Measurements from ENCODE around the gene ECEL1. TPM values are rescaled to one million over a fixed set of nuclear protein-coding genes. Genes with fewer than 3 reads are reported as not detected.
A peak's percentile ranks its signal among the peaks of the same experiment; 100 is the strongest.

The ECEL1 gene
- total RNA-seq, 2 donors from 2014 or later: 1.6 to 4.6 TPM

DNA sequence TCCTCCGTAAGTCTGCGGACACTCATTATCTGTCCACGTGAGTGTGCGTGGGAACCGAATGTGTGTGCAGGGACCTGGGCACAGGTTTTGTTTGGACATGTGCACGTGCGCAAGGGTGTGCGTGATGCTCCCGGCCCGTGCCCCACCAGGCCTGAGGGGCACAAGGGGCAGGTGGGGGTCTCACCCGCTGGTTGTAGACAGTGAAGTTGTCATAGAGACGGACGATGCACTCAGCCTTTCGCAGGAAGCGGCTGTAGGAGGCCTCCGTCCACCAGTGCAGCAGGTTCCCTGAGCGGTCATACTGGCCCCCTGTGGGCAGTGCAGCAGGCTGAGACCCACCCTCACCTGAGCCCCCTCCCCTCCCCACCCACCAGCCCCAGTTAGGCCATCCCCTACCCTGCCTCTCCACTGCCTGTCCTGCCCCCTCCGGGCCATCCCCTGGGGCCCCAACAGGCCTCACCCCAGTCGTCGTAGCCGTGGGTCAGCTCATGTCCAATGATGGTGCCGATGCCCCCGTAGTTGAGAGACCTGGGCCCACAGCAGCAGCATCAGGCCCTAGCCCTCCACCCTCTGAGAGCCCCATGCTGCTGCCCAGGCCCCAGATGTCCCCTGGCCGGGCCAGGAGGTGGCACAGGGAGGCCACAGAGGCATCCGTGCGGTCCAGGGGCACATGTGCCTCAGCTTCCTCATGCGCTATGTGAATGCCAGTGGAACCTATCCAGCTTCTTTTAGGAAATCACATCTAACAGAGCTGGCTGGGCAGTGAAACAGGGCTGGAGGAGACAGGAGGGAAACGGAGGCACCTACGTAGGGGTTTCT, 6.1 kb downstream of the ECEL1 start:
- no peak overlapping the region for H3K4me3 ChIP-seq (ENCODE audit: low read length)
- WGBS, 2 experiments (ENCODE audit: insufficient coverage in 1 of 2, insufficient read length in 1 of 2): 90% methylated on average over 15 to 29 of the region's 29 CpGs
- H3K27ac Mint-ChIP-seq: no peak overlapping the region

DNA sequence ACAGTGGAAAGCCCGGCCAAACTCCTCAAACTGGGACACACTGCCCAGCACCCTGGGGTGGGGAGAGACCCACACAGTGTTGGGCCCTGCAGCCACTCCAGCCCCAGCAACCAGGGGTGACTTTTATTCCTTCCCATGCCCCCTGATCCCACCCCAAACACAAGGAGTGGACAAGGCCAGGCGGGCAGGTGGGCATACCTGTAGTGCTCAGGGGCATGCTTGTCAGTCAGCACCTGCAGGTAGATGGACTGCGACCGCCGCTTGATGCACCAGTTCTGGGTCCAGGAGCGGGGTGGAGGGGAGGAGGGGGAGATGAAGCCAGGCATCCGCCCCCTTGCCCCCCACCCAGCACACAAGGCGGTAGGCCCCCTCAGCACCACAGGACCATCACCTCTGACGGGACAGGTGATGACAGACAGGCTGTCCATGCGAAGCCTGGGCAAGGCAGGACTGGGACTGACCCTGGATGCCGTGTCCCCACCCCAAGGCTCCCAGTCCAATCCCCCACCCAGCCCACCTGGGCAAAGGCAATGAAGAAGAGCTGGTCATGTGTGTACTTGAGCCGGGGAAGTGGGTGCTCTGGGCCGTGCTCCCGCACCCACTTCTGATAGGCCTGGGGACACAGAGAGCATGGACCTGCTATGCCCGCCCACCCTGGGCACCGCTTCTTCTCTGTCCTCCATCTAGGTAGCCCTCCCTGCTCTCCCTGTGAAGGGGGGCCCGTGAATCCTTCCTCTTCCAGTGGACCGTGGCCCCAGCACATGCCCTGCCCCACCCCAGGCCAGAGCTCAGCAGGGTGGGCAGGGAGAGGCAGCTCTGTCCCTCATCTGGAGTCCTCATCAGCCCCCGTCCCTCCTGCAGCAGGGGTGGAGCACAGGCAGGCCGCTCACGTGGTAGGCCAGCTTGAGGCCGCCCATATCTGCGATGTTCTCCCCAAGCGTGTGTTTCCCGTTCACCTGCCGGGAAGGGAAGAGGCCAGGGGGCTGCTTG, 7.1 kb downstream of the ECEL1 start:
- H3K9me3 Mint-ChIP-seq: no peaks in the 10 kb centered on the region
- Histone ChIP-seq H3K9me3 (ENCODE audit: control insufficient read depth, low read length) (no peaks in the 10 kb centered on the region), H3K36me3 (ENCODE audit: control insufficient read depth, insufficient read depth, low read length) (no peaks in the 10 kb centered on the region), H3K9ac (ENCODE audit: extremely low read depth, low read length, poor library complexity, severe bottlenecking) (no peak overlapping the region), H3K4me3 (ENCODE audit: low read length) (no peak overlapping the region), H3K27ac (ENCODE audit: low read depth, low read length) (no peak overlapping the region), H3K27me3 (ENCODE audit: control insufficient read depth, insufficient read depth, low read length, poor library complexity, severe bottlenecking) (peaks cover 31% of the 10 kb centered on the region), H3K4me1 (ENCODE audit: control insufficient read depth, insufficient read depth, low read length) (no peaks in the 10 kb centered on the region)
- TF ChIP-seq, protein P1, sequence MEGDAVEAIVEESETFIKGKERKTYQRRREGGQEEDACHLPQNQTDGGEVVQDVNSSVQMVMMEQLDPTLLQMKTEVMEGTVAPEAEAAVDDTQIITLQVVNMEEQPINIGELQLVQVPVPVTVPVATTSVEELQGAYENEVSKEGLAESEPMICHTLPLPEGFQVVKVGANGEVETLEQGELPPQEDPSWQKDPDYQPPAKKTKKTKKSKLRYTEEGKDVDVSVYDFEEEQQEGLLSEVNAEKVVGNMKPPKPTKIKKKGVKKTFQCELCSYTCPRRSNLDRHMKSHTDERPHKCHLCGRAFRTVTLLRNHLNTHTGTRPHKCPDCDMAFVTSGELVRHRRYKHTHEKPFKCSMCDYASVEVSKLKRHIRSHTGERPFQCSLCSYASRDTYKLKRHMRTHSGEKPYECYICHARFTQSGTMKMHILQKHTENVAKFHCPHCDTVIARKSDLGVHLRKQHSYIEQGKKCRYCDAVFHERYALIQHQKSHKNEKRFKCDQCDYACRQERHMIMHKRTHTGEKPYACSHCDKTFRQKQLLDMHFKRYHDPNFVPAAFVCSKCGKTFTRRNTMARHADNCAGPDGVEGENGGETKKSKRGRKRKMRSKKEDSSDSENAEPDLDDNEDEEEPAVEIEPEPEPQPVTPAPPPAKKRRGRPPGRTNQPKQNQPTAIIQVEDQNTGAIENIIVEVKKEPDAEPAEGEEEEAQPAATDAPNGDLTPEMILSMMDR (conservative IDR thresholded peaks at IDR 0.05): no peak
- peaks cover 40% of the 10 kb centered on the region for H3K27me3 Mint-ChIP-seq (ENCODE audit: insufficient read depth)
- DNase-seq: peak; percentile 33
- peaks cover 3% of the 10 kb centered on the region for H3K4me1 Mint-ChIP-seq
- no peak overlapping the region for H3K27ac Mint-ChIP-seq
- H3K36me3 Mint-ChIP-seq (ENCODE audit: low read depth): no peaks in the 10 kb centered on the region
- H3K4me3 Mint-ChIP-seq: no peak overlapping the region
- 88 to 92% methylated on average over 11 to 25 of the region's 26 CpGs for WGBS, 2 experiments (ENCODE audit: insufficient coverage in 1 of 2, insufficient read length in 1 of 2)

More for the DNA sequence above, 6.1 kb downstream of the ECEL1 start:
- H3K27me3 Mint-ChIP-seq (ENCODE audit: insufficient read depth): peaks cover 45% of the 10 kb centered on the region
- peaks cover 41% of the 10 kb centered on the region for H3K27me3 ChIP-seq (ENCODE audit: control insufficient read depth, insufficient read depth, low read length, poor library complexity, severe bottlenecking)
- H3K4me3 Mint-ChIP-seq: no peak overlapping the region
- no peak overlapping the region for H3K27ac ChIP-seq (ENCODE audit: low read depth, low read length)
- TF ChIP-seq, protein P1 (conservative IDR thresholded peaks at IDR 0.05): no peak
- no peaks in the 10 kb centered on the region for H3K9me3 Mint-ChIP-seq
- DNase-seq: peak; percentile 36
- H3K36me3 ChIP-seq (ENCODE audit: control insufficient read depth, insufficient read depth, low read length): no peaks in the 10 kb centered on the region
- H3K4me1 Mint-ChIP-seq: peaks cover 3% of the 10 kb centered on the region
- H3K36me3 Mint-ChIP-seq (ENCODE audit: low read depth): no peaks in the 10 kb centered on the region
- H3K4me1 ChIP-seq (ENCODE audit: control insufficient read depth, insufficient read depth, low read length): no peaks in the 10 kb centered on the region
- H3K9ac ChIP-seq (ENCODE audit: extremely low read depth, low read length, poor library complexity, severe bottlenecking): no peak overlapping the region
- H3K9me3 ChIP-seq (ENCODE audit: control insufficient read depth, low read length): no peaks in the 10 kb centered on the region

DNA sequence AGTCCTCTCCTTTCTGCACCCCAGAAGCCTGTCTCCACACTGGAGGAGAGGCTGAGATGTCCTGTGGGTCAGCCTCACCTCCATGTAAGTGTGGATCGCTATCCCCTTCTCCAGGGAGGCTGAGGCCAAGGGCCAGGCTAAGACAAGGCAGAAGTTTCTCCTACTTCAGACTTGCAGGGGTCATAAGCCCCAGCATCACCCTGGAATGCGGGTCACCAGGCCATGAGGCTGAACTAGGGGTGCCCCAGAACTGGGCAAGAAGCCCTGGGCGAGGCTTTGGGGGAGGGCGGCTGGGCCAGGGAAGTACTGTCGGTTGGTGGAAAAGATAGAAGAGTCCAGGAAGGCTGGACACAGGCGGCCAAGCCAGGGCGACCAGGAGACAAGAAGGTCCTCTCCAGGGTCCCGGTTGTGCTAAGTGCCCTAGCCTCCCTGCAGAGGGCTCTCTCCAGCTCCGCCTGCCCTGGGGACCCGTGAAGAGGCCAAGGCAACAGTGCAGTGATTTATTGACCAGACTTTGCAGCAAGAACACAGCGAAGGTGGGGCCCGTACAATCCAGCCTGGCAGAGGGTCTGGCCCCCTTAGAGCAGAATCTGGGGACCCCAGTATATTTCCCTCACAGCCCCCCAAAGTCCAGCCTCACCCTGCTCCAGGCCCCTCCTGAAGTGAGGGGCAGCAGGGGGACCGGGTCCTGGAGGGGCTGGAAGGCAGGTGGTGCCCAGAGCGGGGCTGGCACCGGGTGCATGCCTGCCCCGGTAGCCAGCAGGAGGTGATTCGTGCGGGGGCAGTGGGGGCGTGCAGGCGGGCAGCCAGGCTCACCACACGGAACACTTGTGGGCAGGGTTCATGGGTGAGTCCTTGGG, 8.1 kb downstream of the ECEL1 start:
- Mint-ChIP-seq H3K27ac (no peak overlapping the region), H3K36me3 (ENCODE audit: low read depth) (no peaks in the 10 kb centered on the region), H3K4me1 (no peaks in the 10 kb centered on the region), H3K27me3 (ENCODE audit: insufficient read depth) (peaks cover 36% of the 10 kb centered on the region), H3K9me3 (no peaks in the 10 kb centered on the region), H3K4me3 (no peak overlapping the region)
- Histone ChIP-seq H3K9ac (ENCODE audit: extremely low read depth, low read length, poor library complexity, severe bottlenecking) (no peak overlapping the region), H3K27ac (ENCODE audit: low read depth, low read length) (no peak overlapping the region), H3K36me3 (ENCODE audit: control insufficient read depth, insufficient read depth, low read length) (no peaks in the 10 kb centered on the region), H3K4me3 (ENCODE audit: low read length) (no peak overlapping the region), H3K4me1 (ENCODE audit: control insufficient read depth, insufficient read depth, low read length) (no peaks in the 10 kb centered on the region), H3K9me3 (ENCODE audit: control insufficient read depth, low read length) (no peaks in the 10 kb centered on the region), H3K27me3 (ENCODE audit: control insufficient read depth, insufficient read depth, low read length, poor library complexity, severe bottlenecking) (peaks cover 28% of the 10 kb centered on the region)
- TF ChIP-seq, protein P1 (conservative IDR thresholded peaks at IDR 0.05): peak; percentile 42
- DNase-seq: peak; percentile 65
- 87 to 89% methylated on average over 7 to 21 of the region's 21 CpGs for WGBS, 2 experiments (ENCODE audit: insufficient coverage in 1 of 2, insufficient read length in 1 of 2)
